GM20000 (cell line): ENCODE results near the gene LRP1-AS.

ENCODE experiments used
- DNase-seq: peaks from one replicate; pipeline ENCODE4 v3.0.0; 2012; ENCODE audit warnings: low spot score
- TF ChIP-seq, protein P1 (sequence below): IDR thresholded peaks from 2 replicates; pipeline ENCODE4 v1.5.1; 2012; ENCODE audit warnings: mild to moderate bottlenecking, control low read depth; ENCODE audit errors: extremely low read depth, missing control alignments

Gene LRP1-AS

GRCh38 chr12:57131896-57132744, 15.3 kb downstream of the LRP1-AS start:
- TF ChIP-seq, protein P1, sequence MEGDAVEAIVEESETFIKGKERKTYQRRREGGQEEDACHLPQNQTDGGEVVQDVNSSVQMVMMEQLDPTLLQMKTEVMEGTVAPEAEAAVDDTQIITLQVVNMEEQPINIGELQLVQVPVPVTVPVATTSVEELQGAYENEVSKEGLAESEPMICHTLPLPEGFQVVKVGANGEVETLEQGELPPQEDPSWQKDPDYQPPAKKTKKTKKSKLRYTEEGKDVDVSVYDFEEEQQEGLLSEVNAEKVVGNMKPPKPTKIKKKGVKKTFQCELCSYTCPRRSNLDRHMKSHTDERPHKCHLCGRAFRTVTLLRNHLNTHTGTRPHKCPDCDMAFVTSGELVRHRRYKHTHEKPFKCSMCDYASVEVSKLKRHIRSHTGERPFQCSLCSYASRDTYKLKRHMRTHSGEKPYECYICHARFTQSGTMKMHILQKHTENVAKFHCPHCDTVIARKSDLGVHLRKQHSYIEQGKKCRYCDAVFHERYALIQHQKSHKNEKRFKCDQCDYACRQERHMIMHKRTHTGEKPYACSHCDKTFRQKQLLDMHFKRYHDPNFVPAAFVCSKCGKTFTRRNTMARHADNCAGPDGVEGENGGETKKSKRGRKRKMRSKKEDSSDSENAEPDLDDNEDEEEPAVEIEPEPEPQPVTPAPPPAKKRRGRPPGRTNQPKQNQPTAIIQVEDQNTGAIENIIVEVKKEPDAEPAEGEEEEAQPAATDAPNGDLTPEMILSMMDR, result no peak
- no peak for DNase-seq

DNA sequence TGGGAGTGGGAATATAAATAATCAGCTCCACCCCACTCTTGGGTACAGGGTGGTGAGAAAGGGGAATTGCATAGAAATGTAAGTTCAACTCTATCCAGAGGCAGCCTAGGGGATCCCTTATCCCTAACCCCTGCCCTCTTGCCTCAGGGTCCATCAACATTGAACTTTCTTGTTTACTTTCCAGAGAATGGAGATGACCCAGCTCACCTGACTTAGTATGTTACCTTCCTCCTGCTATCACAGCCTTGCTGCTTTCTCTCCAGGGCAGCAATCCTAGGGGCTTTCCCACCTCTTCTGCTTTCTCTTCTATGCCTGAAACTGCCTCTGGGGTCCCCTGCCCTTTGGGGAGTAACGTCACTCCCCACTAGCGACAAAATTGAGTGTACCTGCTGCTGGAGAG, 16.5 kb downstream of the LRP1-AS start:
- TF ChIP-seq, protein P1, result no peak
- DNase-seq, result peak; percentile 49

DNA sequence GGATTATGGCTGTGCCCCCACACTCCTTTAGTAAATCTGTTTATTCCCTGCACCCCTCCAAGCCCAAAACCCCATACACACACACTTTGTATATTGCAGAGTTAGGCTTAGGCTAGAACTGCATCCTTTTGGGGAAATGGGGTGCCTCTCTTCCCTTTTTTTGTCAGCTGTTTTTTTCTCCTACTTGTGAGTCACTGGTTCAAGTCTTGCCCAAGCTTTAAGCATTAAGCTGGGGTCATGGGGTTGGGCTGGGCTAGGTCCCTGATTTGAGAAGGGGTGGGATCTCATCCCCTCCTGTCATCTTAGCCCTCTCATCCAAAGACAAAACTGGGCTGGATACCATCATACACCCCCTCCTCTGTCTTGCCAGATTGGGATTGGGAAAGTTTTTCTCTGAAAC, 17.5 kb downstream of the LRP1-AS start:
- DNase-seq, result no peak
- TF ChIP-seq, protein P1, result no peak

- no peak for DNase-seq
- TF ChIP-seq, protein P1, result no peak
Observed at GRCh38 chr12:57129321-57129842, 18.0 kb downstream of the LRP1-AS start.

DNA sequence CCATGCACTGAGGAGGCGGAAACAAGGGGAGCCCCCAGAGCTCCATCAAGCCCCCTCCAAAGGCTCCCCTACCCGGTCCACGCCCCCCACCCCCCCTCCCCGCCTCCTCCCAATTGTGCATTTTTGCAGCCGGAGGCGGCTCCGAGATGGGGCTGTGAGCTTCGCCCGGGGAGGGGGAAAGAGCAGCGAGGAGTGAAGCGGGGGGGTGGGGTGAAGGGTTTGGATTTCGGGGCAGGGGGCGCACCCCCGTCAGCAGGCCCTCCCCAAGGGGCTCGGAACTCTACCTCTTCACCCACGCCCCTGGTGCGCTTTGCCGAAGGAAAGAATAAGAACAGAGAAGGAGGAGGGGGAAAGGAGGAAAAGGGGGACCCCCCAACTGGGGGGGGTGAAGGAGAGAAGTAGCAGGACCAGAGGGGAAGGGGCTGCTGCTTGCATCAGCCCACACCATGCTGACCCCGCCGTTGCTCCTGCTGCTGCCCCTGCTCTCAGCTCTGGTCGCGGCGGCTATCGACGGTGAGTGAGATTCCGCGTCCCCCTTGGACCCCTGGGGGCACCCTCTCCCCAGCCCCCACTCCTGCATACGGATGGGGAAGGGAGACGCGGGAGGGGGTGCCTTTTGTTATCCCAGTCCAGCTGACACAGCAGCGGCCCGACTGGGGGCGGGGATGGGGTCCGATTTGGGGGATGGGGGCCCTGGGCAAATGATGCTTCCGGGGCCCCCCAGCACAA, 18.7 kb downstream of the LRP1-AS start:
- TF ChIP-seq, protein P1, result no peak
- DNase-seq, result no peak

- DNase-seq, result peak; percentile 86
- TF ChIP-seq, protein P1, result no peak
Observed at GRCh38 chr12:57127726-57128518, 19.5 kb downstream of the LRP1-AS start, which contains the start of gene LRP1. TSS of gene LRP1 (plus strand) at chr12:57128483. CDS start at chr12:57128965, 482 bp downstream.
